ENCODE measurements around the gene DENND4A.

Gene DENND4A

DNA sequence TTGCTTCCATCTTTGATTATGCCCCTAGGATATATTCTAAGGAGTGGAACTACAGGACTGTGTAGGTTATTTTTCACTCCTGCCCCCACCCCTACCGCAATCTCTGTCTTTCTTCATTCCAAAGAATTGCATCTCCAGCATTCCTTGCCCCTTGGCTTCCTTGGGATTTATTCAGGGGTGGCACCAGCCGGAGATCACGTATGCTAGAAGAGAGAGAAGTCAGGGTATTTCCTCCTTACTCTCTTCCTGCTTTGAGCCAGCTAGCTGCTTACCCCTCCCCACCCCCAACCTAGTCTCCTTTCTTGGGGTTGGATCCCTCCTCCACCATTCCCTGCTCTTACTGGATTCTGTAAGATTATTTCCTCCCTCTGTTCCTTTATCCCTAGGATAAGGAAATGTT is 35.0 kb upstream of the DENND4A start:
- TF ChIP-seq, protein P1, sequence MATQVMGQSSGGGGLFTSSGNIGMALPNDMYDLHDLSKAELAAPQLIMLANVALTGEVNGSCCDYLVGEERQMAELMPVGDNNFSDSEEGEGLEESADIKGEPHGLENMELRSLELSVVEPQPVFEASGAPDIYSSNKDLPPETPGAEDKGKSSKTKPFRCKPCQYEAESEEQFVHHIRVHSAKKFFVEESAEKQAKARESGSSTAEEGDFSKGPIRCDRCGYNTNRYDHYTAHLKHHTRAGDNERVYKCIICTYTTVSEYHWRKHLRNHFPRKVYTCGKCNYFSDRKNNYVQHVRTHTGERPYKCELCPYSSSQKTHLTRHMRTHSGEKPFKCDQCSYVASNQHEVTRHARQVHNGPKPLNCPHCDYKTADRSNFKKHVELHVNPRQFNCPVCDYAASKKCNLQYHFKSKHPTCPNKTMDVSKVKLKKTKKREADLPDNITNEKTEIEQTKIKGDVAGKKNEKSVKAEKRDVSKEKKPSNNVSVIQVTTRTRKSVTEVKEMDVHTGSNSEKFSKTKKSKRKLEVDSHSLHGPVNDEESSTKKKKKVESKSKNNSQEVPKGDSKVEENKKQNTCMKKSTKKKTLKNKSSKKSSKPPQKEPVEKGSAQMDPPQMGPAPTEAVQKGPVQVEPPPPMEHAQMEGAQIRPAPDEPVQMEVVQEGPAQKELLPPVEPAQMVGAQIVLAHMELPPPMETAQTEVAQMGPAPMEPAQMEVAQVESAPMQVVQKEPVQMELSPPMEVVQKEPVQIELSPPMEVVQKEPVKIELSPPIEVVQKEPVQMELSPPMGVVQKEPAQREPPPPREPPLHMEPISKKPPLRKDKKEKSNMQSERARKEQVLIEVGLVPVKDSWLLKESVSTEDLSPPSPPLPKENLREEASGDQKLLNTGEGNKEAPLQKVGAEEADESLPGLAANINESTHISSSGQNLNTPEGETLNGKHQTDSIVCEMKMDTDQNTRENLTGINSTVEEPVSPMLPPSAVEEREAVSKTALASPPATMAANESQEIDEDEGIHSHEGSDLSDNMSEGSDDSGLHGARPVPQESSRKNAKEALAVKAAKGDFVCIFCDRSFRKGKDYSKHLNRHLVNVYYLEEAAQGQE (IDR thresholded peaks at IDR 0.05; ENCODE audit: insufficient read depth in 1 of 2, low read depth in 2 of 2, low read length in 2 of 2): no peak
- TF ChIP-seq FOXP2 (optimal IDR thresholded peaks at IDR 0.05; ENCODE audit: borderline replicate concordance, extremely low read depth, extremely low read length, insufficient read depth) (no peak), TAF1 (IDR thresholded peaks at IDR 0.05; ENCODE audit: borderline replicate concordance, insufficient read depth, low read length) (no peak), POLR2AphosphoS5 (IDR thresholded peaks at IDR 0.05; ENCODE audit: low read depth, low read length) (no peak), SIN3A (IDR thresholded peaks at IDR 0.05; ENCODE audit: borderline replicate concordance, insufficient read depth, low read length) (no peak)

DNA sequence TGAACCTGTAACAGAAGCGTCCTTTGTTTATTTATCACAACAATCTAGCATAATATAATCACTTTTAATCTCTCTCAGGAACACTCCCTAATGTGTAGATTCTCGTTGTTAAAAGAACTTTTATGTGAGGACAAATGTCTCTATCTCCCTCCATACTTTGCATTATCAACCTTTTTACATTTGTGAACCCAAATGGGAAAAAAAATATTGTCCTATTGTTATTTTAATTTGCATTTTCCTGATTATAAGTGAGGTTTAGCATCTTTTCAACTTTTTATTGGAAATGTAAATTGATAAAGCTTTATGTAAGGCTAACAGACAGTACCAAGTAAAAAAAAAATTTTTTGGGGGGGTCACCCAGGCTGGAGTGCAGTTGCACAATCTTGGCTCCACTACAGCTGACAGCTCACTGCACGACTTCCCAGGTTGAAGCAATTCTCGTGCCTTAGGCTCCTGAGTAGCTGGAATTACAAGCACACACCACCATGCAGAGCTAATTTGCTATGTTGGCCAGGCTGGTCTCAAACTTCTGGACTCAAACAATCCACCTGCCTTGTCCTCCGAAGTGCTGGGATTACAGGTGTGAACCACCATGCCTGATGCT is 33.0 kb upstream of the DENND4A start:
- TF ChIP-seq FOXP2 (optimal IDR thresholded peaks at IDR 0.05; ENCODE audit: borderline replicate concordance, extremely low read depth, extremely low read length, insufficient read depth) (no peak), POLR2AphosphoS5 (IDR thresholded peaks at IDR 0.05; ENCODE audit: low read depth, low read length) (no peak), TAF1 (IDR thresholded peaks at IDR 0.05; ENCODE audit: borderline replicate concordance, insufficient read depth, low read length) (no peak), SIN3A (IDR thresholded peaks at IDR 0.05; ENCODE audit: borderline replicate concordance, insufficient read depth, low read length) (no peak)
- TF ChIP-seq, protein P1 (IDR thresholded peaks at IDR 0.05; ENCODE audit: insufficient read depth in 1 of 2, low read depth in 2 of 2, low read length in 2 of 2): no peak

DNA sequence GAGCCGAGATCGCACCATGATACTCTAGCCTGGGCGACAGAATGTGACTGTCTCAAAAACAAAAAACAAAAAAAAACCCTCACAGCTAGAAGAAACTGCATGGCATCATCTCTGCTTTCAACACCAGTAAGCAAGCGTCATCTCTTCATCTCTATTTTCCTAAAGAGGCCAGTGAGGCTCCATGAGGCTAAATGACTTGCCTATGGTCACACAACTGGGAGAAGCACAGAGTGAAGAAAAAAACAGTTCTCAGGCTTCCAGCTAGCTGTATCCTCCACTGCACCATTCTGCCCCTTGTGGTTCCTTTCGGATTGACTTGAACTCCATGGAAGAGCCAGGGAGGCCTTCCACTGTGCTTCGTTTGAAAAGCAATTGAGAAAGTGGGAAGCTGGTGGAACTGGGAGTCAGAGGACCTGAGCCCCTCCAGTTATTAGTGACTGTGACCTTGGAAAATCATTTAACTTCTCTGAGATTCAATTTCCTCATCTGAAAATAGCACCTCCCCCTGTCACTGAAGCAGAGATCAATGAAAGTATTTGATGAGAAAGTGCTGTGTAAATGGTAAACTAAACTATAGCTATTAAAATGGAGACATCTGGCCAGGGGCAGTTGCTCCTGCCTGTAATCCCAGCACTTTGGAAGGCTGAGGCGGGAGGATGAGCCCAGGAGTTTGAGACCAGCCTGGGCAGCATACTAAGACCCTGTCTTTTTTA is 32.1 kb upstream of the DENND4A start:
- TF ChIP-seq SIN3A (IDR thresholded peaks at IDR 0.05; ENCODE audit: borderline replicate concordance, insufficient read depth, low read length) (no peak), TAF1 (IDR thresholded peaks at IDR 0.05; ENCODE audit: borderline replicate concordance, insufficient read depth, low read length) (no peak), FOXP2 (optimal IDR thresholded peaks at IDR 0.05; ENCODE audit: borderline replicate concordance, extremely low read depth, extremely low read length, insufficient read depth) (no peak), POLR2AphosphoS5 (IDR thresholded peaks at IDR 0.05; ENCODE audit: low read depth, low read length) (no peak)
- TF ChIP-seq, protein P1 (IDR thresholded peaks at IDR 0.05; ENCODE audit: insufficient read depth in 1 of 2, low read depth in 2 of 2, low read length in 2 of 2): no peak

DNA sequence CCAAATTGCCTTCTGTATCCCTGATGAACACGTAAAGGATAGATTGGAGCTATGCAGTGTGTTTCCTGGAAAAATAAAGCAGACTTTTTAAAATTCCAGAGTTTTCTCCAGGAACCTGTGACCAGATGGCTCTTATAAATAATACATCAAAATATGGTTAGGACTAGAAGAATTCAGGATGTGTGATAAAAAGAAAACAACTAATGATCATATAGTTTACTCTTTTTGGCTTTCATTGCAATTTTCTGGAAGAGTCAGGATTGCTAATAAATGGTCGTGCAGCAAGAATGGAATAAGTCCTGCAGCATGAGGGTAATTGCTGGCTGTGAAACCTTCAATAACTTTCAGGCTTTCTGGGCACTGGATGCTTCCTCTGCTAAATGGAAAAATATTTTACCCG is 30.2 kb upstream of the DENND4A start:
- no peak for TF ChIP-seq POLR2AphosphoS5 (IDR thresholded peaks at IDR 0.05; ENCODE audit: low read depth, low read length)
- no peak for TF ChIP-seq TAF1 (IDR thresholded peaks at IDR 0.05; ENCODE audit: borderline replicate concordance, insufficient read depth, low read length)
- TF ChIP-seq SIN3A (IDR thresholded peaks at IDR 0.05; ENCODE audit: borderline replicate concordance, insufficient read depth, low read length): no peak
- TF ChIP-seq, protein P1 (IDR thresholded peaks at IDR 0.05; ENCODE audit: insufficient read depth in 1 of 2, low read depth in 2 of 2, low read length in 2 of 2): no peak
- TF ChIP-seq FOXP2 (optimal IDR thresholded peaks at IDR 0.05; ENCODE audit: borderline replicate concordance, extremely low read depth, extremely low read length, insufficient read depth): no peak

All from PFSK-1 (cell line).